Upper lobe of left lung (tissue), 6 donors: ENCODE data around the gene TMEM203. TPM values are rescaled to one million over a fixed set of nuclear protein-coding genes. Genes with fewer than 3 reads are reported as not detected.

Experiments
- ATAC-seq, 2 donors: fragments of 200-7000 bp; cut with Tn5 transposase; one replicate each; pipeline ENCODE4 v1.9.1; 2022; ENCODE audit warnings: mild to moderate bottlenecking in 2 of 2, moderate library complexity in 2 of 2; ENCODE audit not compliant: low FRiP score in 2 of 2
- DNase-seq, 2 donors: peaks; one replicate each; pipeline ENCODE4 v3.0.0-alpha.2; 2019 to 2020
- H3K27ac ChIP-seq, 4 donors: fragments of 200-600 bp; sonication (generic); one replicate each; pipeline ENCODE4 v1.5.1; 2016 to 2019
- H3K27me3 ChIP-seq, 4 donors: fragments of 200-600 bp; sonication (generic); one replicate each; pipeline ENCODE4 v1.5.1; 2017 to 2019
- H3K36me3 ChIP-seq, 4 donors: fragments of 200-600 bp; sonication (generic); one replicate each; pipeline ENCODE4 v1.5.1; 2016 to 2019
- H3K4me1 ChIP-seq, 4 donors: fragments of 200-600 bp; sonication (generic); one replicate each; pipeline ENCODE4 v1.5.1; 2018 to 2019
- H3K4me3 ChIP-seq, 4 donors: fragments of 200-600 bp; sonication (generic); one replicate each; pipeline ENCODE4 v1.5.1; 2017 to 2019; ENCODE audit warnings: mild to moderate bottlenecking in 2 of 4, moderate library complexity in 1 of 4
- H3K9me3 ChIP-seq, 4 donors: fragments of 200-600 bp; sonication (generic); one replicate each; pipeline ENCODE4 v1.5.1; 2018 to 2019
- EP300 ChIP-seq, 4 donors: sonication (generic); formaldehyde crosslinking; IDR thresholded peaks; one replicate each; pipeline ENCODE4 v1.5.1; 2017; ENCODE audit warnings: antibody characterized with exemption in 4 of 4, control low read depth in 2 of 4
- POLR2A ChIP-seq, 4 donors: fragments of 450-650 bp; IDR thresholded peaks; one replicate each; pipeline ENCODE4 v1.5.1; 2016 to 2017; ENCODE audit warnings: antibody characterized with exemption in 4 of 4, mild to moderate bottlenecking in 2 of 4
- POLR2AphosphoS5 ChIP-seq, 2 donors: sonication (generic); formaldehyde crosslinking; IDR thresholded peaks; one replicate each; pipeline ENCODE4 v1.5.1; 2017; ENCODE audit warnings: antibody characterized with exemption in 2 of 2
- WGBS, 2 donors: methylation state at CpG; one replicate each; pipeline ENCODE4 v1.1.5; 2017 to 2018; 5-methylcytosine and 5-hydroxymethylcytosine counted together
- total RNA-seq, 6 donors: library from RNA; depleted of rRNA in 4 of 6; stranded (reverse); fragments of >200 nt in 4 of 6; gene quantifications; one replicate each; pipeline versions ENCODE4 v1.1.0 to v1.2.1, GENCODE V29; 2016 to 2021
- TF ChIP-seq, protein P1 (sequence below), 6 experiments: fragments of 450-650 bp in 4 of 6; fragments of 200-600 bp in 2 of 6; sonication (generic) in 2 of 6; IDR thresholded peaks; one replicate each; pipeline ENCODE4 v1.5.1; 2016 to 2019; ENCODE audit warnings: antibody characterized with exemption in 6 of 6
- donor health status: DM: no; HTN: no; CAD: no; lungs with moderate emphysema.
- donor health status: DM: no; HTN: yes; CAD: no; lungs with severe emphysema.

TMEM203 gene
- total RNA-seq, 6 donors from 2014 or later = 17.8 to 35.5 (median 31.1) TPM

DNA sequence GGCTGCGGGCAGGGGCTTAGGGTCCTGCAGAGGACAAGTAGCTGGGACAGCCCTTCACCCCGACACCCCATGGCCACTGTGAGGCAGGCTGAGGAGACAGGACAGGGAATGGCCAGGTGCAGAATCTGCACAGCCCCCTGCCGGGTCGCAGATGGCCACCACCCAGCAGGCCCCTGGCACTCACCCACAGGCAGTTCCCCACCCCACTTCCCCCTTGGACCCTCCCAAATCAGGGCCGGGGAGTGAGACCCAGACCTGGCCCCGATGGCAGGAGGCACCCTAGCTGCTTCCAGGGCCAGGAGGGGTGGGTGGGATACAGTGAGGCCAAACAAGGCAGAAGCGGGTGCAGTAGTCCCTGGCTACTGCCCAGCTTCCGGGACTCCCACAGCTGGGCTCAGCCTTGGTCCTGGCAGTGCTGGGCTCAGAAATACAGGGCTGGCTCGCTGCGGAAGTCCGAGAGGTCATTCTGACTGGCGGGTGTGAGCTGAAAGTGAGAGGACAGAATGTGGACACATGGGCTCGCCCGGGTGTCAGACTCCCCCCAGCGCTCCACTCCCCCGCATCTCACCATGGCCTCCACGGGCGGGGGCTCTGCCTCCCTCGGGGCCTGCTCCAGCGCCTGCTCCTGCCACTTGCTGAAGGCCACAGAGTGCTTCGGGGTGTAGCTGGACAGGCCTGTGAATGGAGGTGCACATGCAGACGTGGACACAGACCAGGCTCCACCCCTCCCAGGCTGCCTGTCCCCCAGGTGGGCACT, 13.6 kb downstream of the TMEM203 start:
- no peak for ATAC-seq
- H3K9me3 ChIP-seq = no peaks in the 10 kb centered on the region
- DNase-seq = peak in 1 of 2 donors; percentile 71
- TF ChIP-seq, protein P1, sequence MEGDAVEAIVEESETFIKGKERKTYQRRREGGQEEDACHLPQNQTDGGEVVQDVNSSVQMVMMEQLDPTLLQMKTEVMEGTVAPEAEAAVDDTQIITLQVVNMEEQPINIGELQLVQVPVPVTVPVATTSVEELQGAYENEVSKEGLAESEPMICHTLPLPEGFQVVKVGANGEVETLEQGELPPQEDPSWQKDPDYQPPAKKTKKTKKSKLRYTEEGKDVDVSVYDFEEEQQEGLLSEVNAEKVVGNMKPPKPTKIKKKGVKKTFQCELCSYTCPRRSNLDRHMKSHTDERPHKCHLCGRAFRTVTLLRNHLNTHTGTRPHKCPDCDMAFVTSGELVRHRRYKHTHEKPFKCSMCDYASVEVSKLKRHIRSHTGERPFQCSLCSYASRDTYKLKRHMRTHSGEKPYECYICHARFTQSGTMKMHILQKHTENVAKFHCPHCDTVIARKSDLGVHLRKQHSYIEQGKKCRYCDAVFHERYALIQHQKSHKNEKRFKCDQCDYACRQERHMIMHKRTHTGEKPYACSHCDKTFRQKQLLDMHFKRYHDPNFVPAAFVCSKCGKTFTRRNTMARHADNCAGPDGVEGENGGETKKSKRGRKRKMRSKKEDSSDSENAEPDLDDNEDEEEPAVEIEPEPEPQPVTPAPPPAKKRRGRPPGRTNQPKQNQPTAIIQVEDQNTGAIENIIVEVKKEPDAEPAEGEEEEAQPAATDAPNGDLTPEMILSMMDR (IDR thresholded peaks at IDR 0.05) = no peak
- no peak for TF ChIP-seq POLR2A (IDR thresholded peaks at IDR 0.05)
- TF ChIP-seq POLR2AphosphoS5 (IDR thresholded peaks at IDR 0.05) = no peak
- no peak for TF ChIP-seq EP300 (IDR thresholded peaks at IDR 0.05)
- H3K4me1 ChIP-seq = peaks cover 24 to 59% (median 49%) of the 10 kb centered on the region in 4 donors
- 88 to 89% methylated on average over 9 to 13 of the region's 22 CpGs for whole genome bisulfite sequencing, 2 donors
- peak overlapping the region in 1 of 4 donors; percentile 35 for H3K27ac ChIP-seq
- no peaks in the 10 kb centered on the region for H3K27me3 ChIP-seq
- H3K4me3 ChIP-seq = no peak overlapping the region
- peaks cover 7 to 36% (median 17%) of the 10 kb centered on the region in 4 donors for H3K36me3 ChIP-seq

DNA sequence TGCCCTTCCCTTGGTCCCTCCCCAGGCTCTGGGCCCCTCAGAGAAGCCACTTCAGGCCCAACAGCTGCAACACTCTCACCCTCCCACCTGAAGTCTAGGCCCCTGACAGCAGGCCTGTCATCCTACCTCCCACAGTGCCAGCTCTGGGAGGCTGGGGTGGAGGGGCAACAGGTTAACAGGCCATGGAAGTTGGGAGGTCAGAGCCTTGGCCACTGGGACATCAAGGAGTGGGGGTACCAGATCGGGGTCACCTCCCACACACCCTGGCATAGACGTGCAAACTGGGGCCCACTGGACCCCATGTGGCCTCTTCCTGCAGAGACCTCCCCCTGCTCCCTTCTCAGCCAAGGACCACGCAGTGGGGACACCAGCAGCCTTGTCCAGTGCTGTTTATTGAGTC, 14.2 kb downstream of the TMEM203 start:
- no peaks in the 10 kb centered on the region for H3K9me3 ChIP-seq
- no peak for TF ChIP-seq POLR2AphosphoS5 (IDR thresholded peaks at IDR 0.05)
- TF ChIP-seq EP300 (IDR thresholded peaks at IDR 0.05) = no peak
- no peak for TF ChIP-seq POLR2A (IDR thresholded peaks at IDR 0.05)
- TF ChIP-seq, protein P1 (IDR thresholded peaks at IDR 0.05) = no peak
- H3K4me1 ChIP-seq = peaks cover 31 to 59% (median 51%) of the 10 kb centered on the region in 4 donors
- no peak overlapping the region for H3K4me3 ChIP-seq
- H3K27ac ChIP-seq = peak overlapping the region in 2 of 4 donors; percentile 15 to 35
- DNase-seq = no peak
- H3K27me3 ChIP-seq = no peaks in the 10 kb centered on the region
- WGBS, 2 donors = 77% methylated on average over 3 of the region's 3 CpGs; no CpG with 5 or more reads in 1 of the 2 donors
- peaks cover 7 to 41% (median 20%) of the 10 kb centered on the region in 4 donors for H3K36me3 ChIP-seq
- ATAC-seq = no peak

DNA sequence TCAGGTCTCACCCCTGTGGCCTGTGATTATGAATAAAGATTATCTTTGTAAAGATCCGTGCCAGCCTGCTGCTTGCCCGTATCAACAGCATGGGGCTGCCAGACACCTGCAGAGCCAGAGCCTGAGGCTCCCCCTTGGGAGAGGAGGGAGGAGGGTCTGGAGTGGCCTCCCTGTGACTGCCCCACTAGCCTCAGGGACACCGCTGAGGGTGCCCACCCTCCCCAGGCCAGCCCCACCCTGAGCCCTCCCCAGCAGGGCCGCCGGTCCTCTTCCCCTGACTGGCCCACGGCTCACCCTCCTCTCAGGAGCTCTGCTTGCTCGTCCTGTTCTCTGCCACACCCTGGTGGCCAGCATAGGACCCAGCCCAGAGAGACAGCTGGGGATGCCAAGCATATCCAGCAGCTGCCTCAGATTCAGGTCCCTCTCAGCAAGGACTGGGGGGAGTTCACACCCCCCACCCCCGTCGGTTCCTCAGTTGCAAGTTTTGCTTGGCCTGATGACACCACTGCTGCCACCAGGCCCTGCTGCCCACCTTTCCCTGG, 15.1 kb downstream of the TMEM203 start:
- H3K27ac ChIP-seq = peak overlapping the region; percentile 90 to 96 (median 94)
- no peaks in the 10 kb centered on the region for H3K27me3 ChIP-seq
- peaks cover 35 to 59% (median 50%) of the 10 kb centered on the region in 4 donors for H3K4me1 ChIP-seq
- no peak overlapping the region for H3K4me3 ChIP-seq
- 76 to 97% methylated on average over 5 to 6 of the region's 9 CpGs for WGBS, 2 donors
- peaks cover 7 to 50% (median 28%) of the 10 kb centered on the region in 4 donors for H3K36me3 ChIP-seq
- no peaks in the 10 kb centered on the region for H3K9me3 ChIP-seq
- ATAC-seq (no peak), DNase-seq (peak in 1 of 2 donors; percentile 47)
- TF ChIP-seq POLR2A (IDR thresholded peaks at IDR 0.05) = no peak
- TF ChIP-seq, protein P1 (IDR thresholded peaks at IDR 0.05) = no peak
- no peak for TF ChIP-seq POLR2AphosphoS5 (IDR thresholded peaks at IDR 0.05)
- TF ChIP-seq EP300 (IDR thresholded peaks at IDR 0.05) = no peak

DNA sequence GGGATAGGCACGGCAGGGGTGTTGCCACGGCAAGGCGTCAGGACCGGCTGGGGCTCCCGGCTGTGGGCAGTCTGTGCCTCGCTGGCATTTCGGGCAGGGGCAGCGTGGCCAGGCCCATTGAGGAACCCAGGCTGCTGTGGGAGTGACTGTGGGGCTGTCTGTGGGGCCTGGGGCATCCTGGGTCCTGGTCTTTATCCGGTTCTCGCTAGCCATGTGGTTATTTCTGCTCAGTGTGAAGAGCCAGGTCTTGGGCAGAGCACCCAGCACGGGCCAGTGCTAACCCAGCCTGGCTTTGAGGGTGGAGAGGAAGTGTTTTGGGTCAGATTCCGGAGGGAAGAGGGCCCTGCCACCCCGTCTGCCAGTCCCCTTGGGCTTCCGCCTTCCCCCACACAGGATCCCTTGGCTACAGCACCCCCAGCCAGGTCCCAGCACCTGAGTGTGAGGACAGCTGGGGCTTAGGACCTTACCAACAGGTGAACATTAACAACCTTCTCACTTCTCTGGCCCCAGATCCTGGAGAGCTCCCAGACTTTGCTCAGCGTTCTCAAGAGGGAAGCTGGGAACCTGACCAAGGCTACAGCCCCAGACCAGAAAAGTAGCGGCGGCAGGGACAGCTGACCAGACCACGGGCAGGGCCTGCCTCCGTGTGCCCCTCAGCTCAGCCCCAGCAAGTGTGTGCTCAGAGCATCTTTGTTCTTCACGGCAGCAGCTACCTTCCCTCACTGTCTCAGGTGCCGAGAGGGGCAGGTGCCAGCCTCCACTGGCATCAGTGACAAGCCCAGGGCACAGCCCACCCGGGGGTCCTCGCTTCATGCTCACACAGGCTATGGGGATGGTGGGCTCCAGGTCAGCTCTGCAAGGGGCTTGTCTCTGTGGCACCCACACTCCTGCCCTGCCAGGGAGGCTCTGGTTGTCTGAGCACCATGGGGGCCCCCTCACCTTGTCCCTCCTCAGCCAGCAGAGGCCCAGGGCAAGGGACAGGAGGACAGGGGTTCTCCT, 15.9 kb downstream of the TMEM203 start:
- H3K27me3 ChIP-seq = no peaks in the 10 kb centered on the region
- ATAC-seq = peak in 1 of 2 donors; percentile 59
- H3K36me3 ChIP-seq = peaks cover 7 to 58% (median 35%) of the 10 kb centered on the region in 4 donors
- H3K27ac ChIP-seq = peak overlapping the region; percentile 90 to 96 (median 94)
- peak overlapping the region; percentile 75 to 100 (median 86) for H3K4me3 ChIP-seq
- no peaks in the 10 kb centered on the region for H3K9me3 ChIP-seq
- peaks cover 35 to 55% (median 42%) of the 10 kb centered on the region in 4 donors for H3K4me1 ChIP-seq
- TF ChIP-seq POLR2A (IDR thresholded peaks at IDR 0.05) (no peak), EP300 (IDR thresholded peaks at IDR 0.05) (no peak), POLR2AphosphoS5 (IDR thresholded peaks at IDR 0.05) (no peak)
- TF ChIP-seq, protein P1 (IDR thresholded peaks at IDR 0.05) = no peak
- peak in 1 of 2 donors; percentile 44 for DNase-seq
- 30 to 36% methylated on average over 7 to 21 of the region's 23 CpGs for WGBS, 2 donors
